Loucy (cell line): ENCODE results near the gene ALDH1A1.

ENCODE experiments used
- EZH2phosphoT487 ChIP-seq: fragments of 200-600 bp; IDR thresholded peaks from 2 replicates; pipeline ENCODE4 v1.6.1; 2018; ENCODE audit warnings: antibody characterized with exemption, mild to moderate bottlenecking, moderate library complexity, borderline replicate concordance
- TF ChIP-seq, protein P1 (sequence below): fragments of 200-600 bp; sonication (generic); conservative IDR thresholded peaks from 2 replicates; pipeline ENCODE4 v1.5.1; 2014; ENCODE audit warnings: mild to moderate bottlenecking, antibody characterized with exemption, low read length

DNA sequence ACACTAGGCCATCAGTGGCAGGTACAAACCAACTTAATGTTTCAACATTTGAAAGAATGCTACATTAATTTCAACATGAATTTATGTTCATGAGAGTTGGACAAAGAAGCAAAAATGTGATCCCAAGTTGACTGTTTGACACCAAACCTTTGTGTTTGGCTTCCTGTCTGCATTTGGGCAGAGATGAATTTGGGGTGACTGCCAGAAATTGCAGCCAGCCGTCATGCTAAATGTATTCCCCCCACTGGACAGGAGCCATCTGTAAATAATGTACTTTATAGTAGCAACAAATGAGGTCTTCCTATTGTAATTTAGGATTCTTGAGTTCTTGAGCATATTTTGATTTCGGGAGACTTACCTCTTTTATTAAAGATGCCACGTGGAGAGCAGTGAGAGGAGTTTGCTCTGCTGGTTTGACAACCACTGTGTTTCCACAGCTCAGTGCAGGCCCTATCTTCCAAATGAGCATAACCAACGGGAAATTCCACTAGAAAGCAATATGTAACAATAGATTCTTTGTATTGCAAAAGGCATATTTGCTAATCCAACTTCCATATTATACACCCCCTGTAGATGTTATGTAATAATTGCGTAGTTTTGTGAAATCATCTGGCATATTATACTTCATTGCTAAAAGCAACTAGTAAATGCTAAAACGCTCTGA is 27.6 kb downstream of the ALDH1A1 start:
- TF ChIP-seq, protein P1, sequence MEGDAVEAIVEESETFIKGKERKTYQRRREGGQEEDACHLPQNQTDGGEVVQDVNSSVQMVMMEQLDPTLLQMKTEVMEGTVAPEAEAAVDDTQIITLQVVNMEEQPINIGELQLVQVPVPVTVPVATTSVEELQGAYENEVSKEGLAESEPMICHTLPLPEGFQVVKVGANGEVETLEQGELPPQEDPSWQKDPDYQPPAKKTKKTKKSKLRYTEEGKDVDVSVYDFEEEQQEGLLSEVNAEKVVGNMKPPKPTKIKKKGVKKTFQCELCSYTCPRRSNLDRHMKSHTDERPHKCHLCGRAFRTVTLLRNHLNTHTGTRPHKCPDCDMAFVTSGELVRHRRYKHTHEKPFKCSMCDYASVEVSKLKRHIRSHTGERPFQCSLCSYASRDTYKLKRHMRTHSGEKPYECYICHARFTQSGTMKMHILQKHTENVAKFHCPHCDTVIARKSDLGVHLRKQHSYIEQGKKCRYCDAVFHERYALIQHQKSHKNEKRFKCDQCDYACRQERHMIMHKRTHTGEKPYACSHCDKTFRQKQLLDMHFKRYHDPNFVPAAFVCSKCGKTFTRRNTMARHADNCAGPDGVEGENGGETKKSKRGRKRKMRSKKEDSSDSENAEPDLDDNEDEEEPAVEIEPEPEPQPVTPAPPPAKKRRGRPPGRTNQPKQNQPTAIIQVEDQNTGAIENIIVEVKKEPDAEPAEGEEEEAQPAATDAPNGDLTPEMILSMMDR: no peak
- TF ChIP-seq EZH2phosphoT487: no peak
